GM20000 (cell line): ENCODE results near the gene KCTD4.
"Not testable (repeated sequence)": the region's sequence is repeated elsewhere in the genome, so short reads cannot be mapped to it uniquely, and the experiment has no call there.

Experiments used
- DNase-seq: peaks from one replicate; pipeline ENCODE4 v3.0.0; 2012; ENCODE audit warnings: low spot score
- CTCF ChIP-seq: IDR thresholded peaks from 2 replicates; pipeline ENCODE4 v1.5.1; 2012; ENCODE audit warnings: mild to moderate bottlenecking, control low read depth; ENCODE audit errors: extremely low read depth, missing control alignments

Gene KCTD4

GRCh38 chr13:45194081-45194939 is 6.5 kb downstream of the KCTD4 start:
- no peak for TF ChIP-seq CTCF
- no peak for DNase-seq

- no peak for DNase-seq
- TF ChIP-seq CTCF: no peak
These were observed 9.0 kb downstream of the KCTD4 start for GRCh38 chr13:45191874-45192273.

GRCh38 chr13:45189511-45189910 is 11.3 kb downstream of the KCTD4 start:
- DNase-seq: not testable (repeated sequence)

GRCh38 chr13:45189077-45189476 is 11.8 kb downstream of the KCTD4 start:
- not testable (repeated sequence) for DNase-seq

DNA sequence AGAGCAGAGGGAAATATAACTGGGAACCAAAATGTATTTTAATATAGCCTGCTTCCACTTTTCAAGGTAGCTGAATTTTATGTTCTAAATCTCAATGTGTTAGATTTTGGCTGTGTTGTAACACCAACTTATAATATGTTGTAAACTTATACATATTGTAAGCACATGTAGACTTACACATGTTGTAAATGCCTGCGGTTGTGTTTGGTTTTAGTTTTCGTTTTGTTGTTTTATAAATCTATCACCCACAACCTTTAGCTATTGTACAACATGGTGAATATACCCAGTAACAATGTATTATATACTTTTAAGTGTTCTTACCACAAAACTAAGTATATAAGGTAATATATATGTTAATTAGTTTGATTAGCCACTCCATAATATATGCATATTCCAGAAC is 15.6 kb downstream of the KCTD4 start:
- no peak for TF ChIP-seq CTCF
- no peak for DNase-seq

DNA sequence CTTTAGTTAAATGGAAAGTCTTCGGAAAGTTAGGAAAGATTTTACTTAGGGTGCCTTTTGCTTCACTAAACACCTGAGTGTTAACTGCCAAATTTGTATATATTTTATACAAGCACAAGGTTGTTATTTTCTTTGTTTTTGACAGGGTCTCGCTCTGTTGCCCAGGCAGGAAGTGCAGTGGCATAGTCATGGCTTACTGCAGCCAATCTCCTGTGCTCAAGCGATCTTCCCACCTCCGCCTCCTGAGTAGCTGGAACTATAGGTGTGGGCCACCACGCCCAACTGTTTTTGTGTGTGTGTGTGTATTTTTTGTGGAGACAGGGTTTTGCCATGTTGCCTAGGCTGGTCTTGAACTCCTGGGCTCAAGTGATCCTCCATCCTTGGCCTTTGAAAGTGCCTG is 16.2 kb downstream of the KCTD4 start:
- no peak for DNase-seq
- no peak for TF ChIP-seq CTCF

GRCh38 chr13:45180713-45181601 is 19.9 kb downstream of the KCTD4 start:
- DNase-seq: no peak

More at GRCh38 chr13:45180713-45181601, 19.9 kb downstream of the KCTD4 start:
- no peak for TF ChIP-seq CTCF
